ENCODE measurements around the gene ESPNL.

The ESPNL gene

DNA sequence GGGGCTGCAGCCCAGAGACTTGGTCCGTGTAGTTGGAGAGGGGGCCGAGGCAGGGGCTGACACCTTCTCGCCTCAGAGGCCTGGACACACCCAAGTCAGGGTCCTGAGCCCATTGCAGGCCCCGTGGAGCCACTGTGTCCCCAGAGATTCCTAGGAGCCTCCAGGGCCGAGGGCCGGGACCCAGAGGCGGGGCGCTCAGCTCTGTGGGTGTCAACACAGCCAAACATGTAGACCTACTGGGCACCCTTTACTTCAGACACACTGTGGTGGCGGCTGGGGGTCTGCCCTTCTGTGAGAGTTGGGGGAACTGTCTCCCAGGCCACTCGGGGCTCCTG is 459 bp upstream of the ESPNL start:
- no peaks in the 10 kb centered on the region for H3K9me3 ChIP-seq (ENCODE audit: control extremely low read depth in 1 of 5, control insufficient read depth in 4 of 5, insufficient read depth in 2 of 5, low read depth in 1 of 5, low read length in 4 of 5)
- peaks cover 3 to 12% (median 9%) of the 10 kb centered on the region in 4 experiments for H3K4me1 ChIP-seq (ENCODE audit: control extremely low read depth in 1 of 4, control insufficient read depth in 4 of 4, insufficient read depth in 4 of 4, low read length in 3 of 4)
- H3K4me3 ChIP-seq (ENCODE audit: control insufficient read depth in 1 of 7, extremely low read depth in 1 of 7, insufficient read depth in 4 of 7, low read depth in 2 of 7, low read length in 6 of 7) = no peak overlapping the region
- peaks cover 0 to 8% (median 3%) of the 10 kb centered on the region in 4 experiments for H3K36me3 ChIP-seq (ENCODE audit: control insufficient read depth in 4 of 4, insufficient read depth in 4 of 4, low read length in 3 of 4)
- ChIA-PET CTCF (no interaction called here), POLR2A (no interaction called here)
- H3K27ac ChIP-seq (ENCODE audit: insufficient read depth in 1 of 2, low read depth in 1 of 2, low read length in 2 of 2, poor library complexity in 1 of 2, severe bottlenecking in 2 of 2) = no peak overlapping the region
- no peaks in the 10 kb centered on the region for H3K27me3 ChIP-seq (replicated peaks in 2 of 5; ENCODE audit: control insufficient read depth in 4 of 5, insufficient read depth in 5 of 5, low read length in 4 of 5)
- DNase-seq = no peak
- 92% methylated on average over 10 of the region's 10 CpGs for WGBS (ENCODE audit: insufficient coverage)

DNA sequence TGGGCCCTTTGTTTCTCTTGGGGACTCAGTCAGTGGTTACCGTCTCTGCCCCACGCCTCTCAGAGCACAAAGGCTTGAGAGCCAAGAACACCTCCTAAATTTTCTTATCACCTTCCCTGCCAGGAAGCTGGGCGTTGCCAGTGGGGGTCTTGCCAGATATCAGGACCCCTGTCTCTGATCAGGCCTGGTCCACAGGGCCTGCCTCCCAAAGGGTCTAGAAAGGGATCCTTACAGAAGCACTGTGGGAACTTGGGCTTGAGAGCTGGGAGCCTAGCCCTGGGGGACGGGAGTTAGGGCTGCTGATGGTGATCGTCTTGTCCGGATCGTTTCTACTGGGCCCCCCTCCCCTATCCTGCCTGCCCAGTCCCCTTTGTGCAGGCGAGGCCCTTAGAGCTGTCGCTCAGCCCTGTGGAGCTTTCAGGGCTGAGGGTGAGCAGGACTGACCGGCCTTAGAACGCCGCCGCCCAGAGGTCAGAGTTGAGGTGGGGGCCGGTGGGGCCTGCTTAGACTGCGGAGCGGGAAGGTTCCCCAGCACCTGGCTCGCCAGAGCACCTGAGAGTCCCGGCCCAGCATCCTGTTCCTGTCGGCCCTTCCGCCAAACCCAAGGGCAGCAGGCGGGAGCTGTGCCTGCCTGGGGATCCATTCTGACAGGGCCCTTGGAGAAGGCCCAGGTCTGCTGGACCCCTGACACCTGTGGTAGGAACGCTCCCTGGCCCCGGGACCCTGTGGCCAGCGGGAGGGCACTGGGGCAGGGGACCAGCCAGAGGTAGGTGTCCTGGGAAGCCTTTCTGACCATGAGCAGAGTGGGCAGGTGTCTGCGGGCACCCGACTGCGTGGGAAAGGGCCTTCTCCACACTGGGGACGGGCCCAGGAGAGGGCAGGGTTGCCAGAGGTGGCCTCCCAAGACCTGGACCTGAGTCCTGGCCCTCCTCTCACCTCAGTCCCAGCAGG is 956 bp downstream of the ESPNL start:
- POLR2A ChIA-PET = no interaction called here
- H3K4me1 ChIP-seq (ENCODE audit: control extremely low read depth in 1 of 4, control insufficient read depth in 4 of 4, insufficient read depth in 4 of 4, low read length in 3 of 4) = peaks cover 3 to 16% (median 9%) of the 10 kb centered on the region in 4 experiments
- H3K4me3 ChIP-seq (ENCODE audit: control insufficient read depth in 1 of 7, extremely low read depth in 1 of 7, insufficient read depth in 4 of 7, low read depth in 2 of 7, low read length in 6 of 7) = no peak overlapping the region
- H3K9me3 ChIP-seq (ENCODE audit: control extremely low read depth in 1 of 5, control insufficient read depth in 4 of 5, insufficient read depth in 2 of 5, low read depth in 1 of 5, low read length in 4 of 5) = no peaks in the 10 kb centered on the region
- 93% methylated on average over 22 of the region's 28 CpGs for WGBS (ENCODE audit: insufficient coverage)
- CTCF ChIA-PET = no interaction called here
- no peak overlapping the region for H3K27ac ChIP-seq (ENCODE audit: insufficient read depth in 1 of 2, low read depth in 1 of 2, low read length in 2 of 2, poor library complexity in 1 of 2, severe bottlenecking in 2 of 2)
- H3K36me3 ChIP-seq (ENCODE audit: control insufficient read depth in 4 of 4, insufficient read depth in 4 of 4, low read length in 3 of 4) = peaks cover 0 to 7% (median 1%) of the 10 kb centered on the region in 4 experiments
- no peak for DNase-seq
- H3K27me3 ChIP-seq (replicated peaks in 2 of 5; ENCODE audit: control insufficient read depth in 4 of 5, insufficient read depth in 5 of 5, low read length in 4 of 5) = no peaks in the 10 kb centered on the region

DNA sequence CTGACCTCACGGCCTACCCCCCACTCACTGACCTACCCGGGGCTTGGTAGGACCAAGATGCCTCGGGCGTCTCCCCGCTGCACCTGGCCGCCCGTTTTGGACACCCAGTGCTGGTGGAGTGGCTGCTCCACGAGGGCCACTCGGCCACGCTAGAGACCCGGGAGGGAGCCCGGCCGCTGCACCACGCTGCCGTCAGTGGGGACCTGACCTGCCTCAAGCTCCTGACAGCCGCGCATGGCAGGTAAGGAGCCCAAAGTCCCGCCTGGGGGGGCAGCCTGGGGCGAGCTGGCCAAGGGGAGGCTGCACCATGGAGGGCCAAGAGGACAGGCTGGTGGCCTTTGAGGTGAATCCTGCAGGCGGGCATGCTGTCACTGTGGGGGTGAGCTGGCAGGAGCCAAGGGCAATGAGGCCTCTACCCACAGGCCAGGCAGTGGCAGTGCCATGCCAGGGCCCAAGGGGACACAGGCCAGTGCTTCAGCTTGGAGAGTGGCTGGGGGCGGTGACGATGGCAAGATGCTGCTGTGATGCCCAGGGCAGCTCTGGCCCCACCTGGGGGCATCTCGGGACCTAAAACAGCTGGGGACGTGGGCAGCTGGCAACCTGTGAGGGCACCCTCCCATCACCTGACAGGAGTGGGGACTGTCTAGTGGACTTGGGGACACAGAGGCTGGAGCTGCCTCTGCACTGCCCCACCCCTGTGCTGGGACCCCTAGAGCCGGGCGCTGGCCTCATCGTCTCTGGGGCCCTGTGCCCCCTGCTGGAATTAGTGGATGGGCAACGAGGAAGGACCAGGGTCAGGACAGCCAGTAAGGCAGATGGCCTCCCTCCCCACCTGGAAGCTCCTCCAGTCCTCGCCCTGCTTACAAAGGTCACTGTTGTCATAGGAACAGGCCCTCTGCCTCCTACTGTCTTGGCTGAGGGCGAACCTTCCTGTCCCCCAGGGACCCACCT is 2.0 kb downstream of the ESPNL start:
- no peaks in the 10 kb centered on the region for H3K27me3 ChIP-seq (replicated peaks in 2 of 5; ENCODE audit: control insufficient read depth in 4 of 5, insufficient read depth in 5 of 5, low read length in 4 of 5)

DNA sequence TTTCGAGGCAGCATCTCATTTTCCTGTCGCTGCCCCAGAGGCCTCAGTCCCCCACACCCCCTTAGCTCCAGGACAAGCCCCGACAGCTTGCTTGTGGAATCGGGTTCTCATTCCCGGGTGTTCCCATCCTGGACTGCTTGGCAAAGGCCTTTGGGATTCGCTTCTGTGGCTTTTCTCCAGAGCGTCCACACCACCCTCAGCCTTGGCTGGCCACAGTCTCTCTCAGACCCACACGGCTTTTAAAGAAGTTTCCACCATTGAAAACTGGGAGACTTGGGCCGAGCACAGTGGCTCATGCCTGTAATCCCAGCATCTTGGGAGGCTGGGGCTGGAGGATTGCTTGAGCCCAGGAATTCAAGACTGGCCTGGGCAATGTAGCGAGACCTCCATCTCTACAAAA is 2.7 kb downstream of the ESPNL start:
- no peaks in the 10 kb centered on the region for H3K27me3 ChIP-seq (replicated peaks in 2 of 5; ENCODE audit: control insufficient read depth in 4 of 5, insufficient read depth in 5 of 5, low read length in 4 of 5)
- no peaks in the 10 kb centered on the region for H3K36me3 ChIP-seq (ENCODE audit: control insufficient read depth in 4 of 4, insufficient read depth in 4 of 4, low read length in 3 of 4)
- H3K27ac ChIP-seq (ENCODE audit: insufficient read depth in 1 of 2, low read depth in 1 of 2, low read length in 2 of 2, poor library complexity in 1 of 2, severe bottlenecking in 2 of 2) = no peak overlapping the region
- ChIA-PET CTCF (no interaction called here), POLR2A (no interaction called here)
- DNase-seq = no peak
- H3K4me1 ChIP-seq (ENCODE audit: control extremely low read depth in 1 of 4, control insufficient read depth in 4 of 4, insufficient read depth in 4 of 4, low read length in 3 of 4) = peaks cover 3 to 28% (median 16%) of the 10 kb centered on the region in 4 experiments
- 90% methylated on average over 7 of the region's 10 CpGs for WGBS (ENCODE audit: insufficient coverage)
- no peaks in the 10 kb centered on the region for H3K9me3 ChIP-seq (ENCODE audit: control extremely low read depth in 1 of 5, control insufficient read depth in 4 of 5, insufficient read depth in 2 of 5, low read depth in 1 of 5, low read length in 4 of 5)
- H3K4me3 ChIP-seq (ENCODE audit: control insufficient read depth in 1 of 7, extremely low read depth in 1 of 7, insufficient read depth in 4 of 7, low read depth in 2 of 7, low read length in 6 of 7) = no peak overlapping the region

More for the DNA sequence above, 2.0 kb downstream of the ESPNL start:
- no peaks in the 10 kb centered on the region for H3K9me3 ChIP-seq (ENCODE audit: control extremely low read depth in 1 of 5, control insufficient read depth in 4 of 5, insufficient read depth in 2 of 5, low read depth in 1 of 5, low read length in 4 of 5)
- no peak for DNase-seq
- H3K4me3 ChIP-seq (ENCODE audit: control insufficient read depth in 1 of 7, extremely low read depth in 1 of 7, insufficient read depth in 4 of 7, low read depth in 2 of 7, low read length in 6 of 7) = no peak overlapping the region
- H3K27ac ChIP-seq (ENCODE audit: insufficient read depth in 1 of 2, low read depth in 1 of 2, low read length in 2 of 2, poor library complexity in 1 of 2, severe bottlenecking in 2 of 2) = no peak overlapping the region
- peaks cover 3 to 21% (median 13%) of the 10 kb centered on the region in 4 experiments for H3K4me1 ChIP-seq (ENCODE audit: control extremely low read depth in 1 of 4, control insufficient read depth in 4 of 4, insufficient read depth in 4 of 4, low read length in 3 of 4)
- 97% methylated on average over 21 of the region's 30 CpGs for WGBS (ENCODE audit: insufficient coverage)
- no peaks in the 10 kb centered on the region for H3K36me3 ChIP-seq (ENCODE audit: control insufficient read depth in 4 of 4, insufficient read depth in 4 of 4, low read length in 3 of 4)
- ChIA-PET POLR2A (no interaction called here), CTCF (interaction anchor here (0.6 kb wide), 1 partner anchor 45 kb away, joined by 3 read pairs; no protein-coding TSS in a partner anchor)

DNA sequence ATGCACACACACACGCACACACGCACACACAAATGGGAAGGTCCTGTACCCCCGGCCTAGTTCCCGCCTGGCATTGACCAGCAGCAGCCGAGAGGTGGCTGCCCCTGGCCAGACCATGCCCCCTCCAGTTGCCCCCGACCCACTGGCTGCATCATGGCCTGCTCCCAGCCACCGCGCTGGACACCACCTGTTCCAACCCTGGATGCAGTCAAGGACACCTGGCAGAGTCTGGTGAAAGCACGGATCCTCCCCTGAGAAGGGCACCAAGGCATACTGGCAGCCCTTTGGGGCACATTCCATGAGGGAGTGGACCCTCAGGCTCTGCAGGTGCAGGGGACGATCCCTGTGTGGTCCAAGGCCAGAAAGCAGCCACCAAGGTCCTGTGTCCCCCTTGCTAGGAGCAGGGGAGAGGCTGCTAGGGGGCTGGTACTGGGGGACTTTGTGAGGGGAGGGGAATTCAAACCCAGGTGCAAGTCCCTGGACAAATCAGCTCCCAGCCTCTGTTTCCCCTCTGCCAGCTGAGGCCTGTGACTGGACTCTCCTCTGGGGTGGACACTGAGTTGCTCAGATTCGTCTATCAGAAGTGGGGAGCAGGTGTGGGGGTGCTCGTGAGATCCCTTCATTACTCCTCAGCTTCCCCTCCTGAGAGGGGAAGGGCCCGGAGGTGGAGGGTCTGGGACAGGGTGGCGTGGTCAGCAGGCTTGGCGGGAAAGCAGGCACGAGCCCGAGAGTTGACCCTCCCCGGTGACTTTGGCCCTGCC is 3.5 kb downstream of the ESPNL start:
- CTCF ChIA-PET = no interaction called here
- H3K4me3 ChIP-seq (ENCODE audit: control insufficient read depth in 1 of 7, extremely low read depth in 1 of 7, insufficient read depth in 4 of 7, low read depth in 2 of 7, low read length in 6 of 7) = no peak overlapping the region
- H3K27me3 ChIP-seq (replicated peaks in 2 of 5; ENCODE audit: control insufficient read depth in 4 of 5, insufficient read depth in 5 of 5, low read length in 4 of 5) = no peaks in the 10 kb centered on the region
- H3K36me3 ChIP-seq (ENCODE audit: control insufficient read depth in 4 of 4, insufficient read depth in 4 of 4, low read length in 3 of 4) = no peaks in the 10 kb centered on the region
- DNase-seq = no peak
- POLR2A ChIA-PET = no interaction called here
- H3K4me1 ChIP-seq (ENCODE audit: control extremely low read depth in 1 of 4, control insufficient read depth in 4 of 4, insufficient read depth in 4 of 4, low read length in 3 of 4) = peaks cover 3 to 34% (median 19%) of the 10 kb centered on the region in 4 experiments
- 96% methylated on average over 13 of the region's 18 CpGs for WGBS (ENCODE audit: insufficient coverage)
- H3K9me3 ChIP-seq (ENCODE audit: control extremely low read depth in 1 of 5, control insufficient read depth in 4 of 5, insufficient read depth in 2 of 5, low read depth in 1 of 5, low read length in 4 of 5) = no peaks in the 10 kb centered on the region
- H3K27ac ChIP-seq (ENCODE audit: insufficient read depth in 1 of 2, low read depth in 1 of 2, low read length in 2 of 2, poor library complexity in 1 of 2, severe bottlenecking in 2 of 2) = no peak overlapping the region

DNA sequence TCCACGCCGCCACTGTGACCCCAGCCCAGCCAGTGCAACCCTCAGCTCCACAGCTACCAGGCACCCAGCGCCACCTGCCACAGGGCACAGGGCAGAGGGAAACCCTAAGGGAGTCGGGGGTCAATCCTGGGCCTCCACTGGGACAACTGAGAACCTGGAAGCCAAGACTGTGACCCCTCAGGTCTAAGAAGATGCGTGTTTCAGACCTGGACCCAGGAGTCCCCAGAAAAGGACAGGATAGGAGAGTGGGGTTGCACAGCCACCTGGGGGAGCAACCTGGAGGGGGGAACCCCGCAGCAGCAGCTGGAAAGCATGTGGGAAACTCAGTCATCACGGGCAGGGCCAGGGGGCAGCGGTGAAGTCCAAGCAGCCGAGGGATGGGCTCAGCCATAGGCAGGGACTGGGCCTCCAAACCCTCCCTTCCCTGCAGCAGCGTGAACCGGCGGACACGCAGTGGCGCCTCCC is 4.1 kb downstream of the ESPNL start:
- H3K27ac ChIP-seq (ENCODE audit: insufficient read depth in 1 of 2, low read depth in 1 of 2, low read length in 2 of 2, poor library complexity in 1 of 2, severe bottlenecking in 2 of 2) = no peak overlapping the region
- H3K9me3 ChIP-seq (ENCODE audit: control extremely low read depth in 1 of 5, control insufficient read depth in 4 of 5, insufficient read depth in 2 of 5, low read depth in 1 of 5, low read length in 4 of 5) = no peaks in the 10 kb centered on the region
- peaks cover 0 to 34% (median 18%) of the 10 kb centered on the region in 4 experiments for H3K4me1 ChIP-seq (ENCODE audit: control extremely low read depth in 1 of 4, control insufficient read depth in 4 of 4, insufficient read depth in 4 of 4, low read length in 3 of 4)
- H3K27me3 ChIP-seq (replicated peaks in 2 of 5; ENCODE audit: control insufficient read depth in 4 of 5, insufficient read depth in 5 of 5, low read length in 4 of 5) = no peaks in the 10 kb centered on the region
- CTCF ChIA-PET = no interaction called here
- no peaks in the 10 kb centered on the region for H3K36me3 ChIP-seq (ENCODE audit: control insufficient read depth in 4 of 4, insufficient read depth in 4 of 4, low read length in 3 of 4)
- no peak for DNase-seq
- POLR2A ChIA-PET = no interaction called here
- WGBS (ENCODE audit: insufficient coverage) = 97% methylated on average over 13 of the region's 14 CpGs
- H3K4me3 ChIP-seq (ENCODE audit: control insufficient read depth in 1 of 7, extremely low read depth in 1 of 7, insufficient read depth in 4 of 7, low read depth in 2 of 7, low read length in 6 of 7) = no peak overlapping the region

Measured in common myeloid progenitor, CD34-positive (primary cell).